Measurements from ENCODE around the gene PPP1R15A. TPM values are rescaled to one million over a fixed set of nuclear protein-coding genes. Genes with fewer than 3 reads are reported as not detected.
"Not testable (repeated sequence)": the region's sequence is repeated elsewhere in the genome, so short reads cannot be mapped to it uniquely, and the experiment has no call there.

Gene PPP1R15A
- total RNA-seq, 2 donors from 2014 or later = 35.1 to 49.0 TPM

DNA sequence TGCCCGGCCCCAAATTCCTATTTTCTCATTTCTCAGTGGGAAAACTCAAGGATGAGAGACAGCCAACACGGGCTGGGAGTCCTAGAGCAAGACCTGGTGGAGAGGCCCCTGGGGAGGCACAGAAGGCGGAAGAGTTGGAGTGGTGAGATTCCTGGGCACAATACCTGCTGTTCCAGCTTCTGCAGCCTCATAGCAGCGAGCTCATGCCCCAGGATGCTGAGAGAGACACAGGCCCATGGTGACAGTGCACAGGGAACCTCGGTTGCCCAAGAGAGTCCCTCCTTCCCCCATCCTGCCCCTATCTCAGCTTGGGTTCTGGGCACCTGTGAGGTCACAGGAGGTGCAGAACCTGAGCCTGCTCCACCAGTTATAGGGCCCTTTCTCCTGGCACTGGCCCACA is 25.0 kb downstream of the PPP1R15A start:
- H3K9me3 ChIP-seq = no peaks in the 10 kb centered on the region
- WGBS = 91% methylated on average over 5 of the region's 5 CpGs

DNA sequence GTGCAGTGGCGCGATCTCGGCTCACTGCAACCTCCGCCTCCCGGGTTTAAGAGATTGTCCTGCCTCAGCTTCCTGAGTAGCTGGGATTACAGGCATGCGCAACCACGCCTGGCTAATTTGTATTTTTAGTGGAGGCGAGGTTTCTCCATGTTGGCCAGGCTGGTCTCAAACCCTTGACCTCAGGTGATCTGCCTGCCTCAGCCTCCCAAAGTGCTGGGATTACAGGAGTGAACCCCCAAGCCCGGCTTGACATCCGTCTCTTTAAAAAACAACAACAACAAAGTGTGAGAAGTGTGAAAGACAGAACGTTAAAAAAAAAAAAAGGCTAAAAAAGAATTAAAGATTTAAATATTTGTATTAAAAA is 27.1 kb downstream of the PPP1R15A start:
- Histone ChIP-seq H3K27ac (peak overlapping the region; percentile 93 to 95), H3K4me3 (peak overlapping the region in 1 of 2 donors; percentile 85)
- DNase-seq (ENCODE audit: low spot score); H3K9me3 ChIP-seq; H3K4me1 ChIP-seq (replicated peaks); H3K27me3 ChIP-seq (replicated peaks; ENCODE audit: insufficient read depth); H3K36me3 ChIP-seq; intact Hi-C loops (cut with DNase I): not testable (repeated sequence)
- 80% methylated on average over 11 of the region's 11 CpGs for WGBS

More for the DNA sequence above, 25.0 kb downstream of the PPP1R15A start:
- DNase-seq (ENCODE audit: low spot score) = no peak
- TF ChIP-seq POLR2A (IDR thresholded peaks at IDR 0.05) (no peak), POLR2AphosphoS5 (IDR thresholded peaks at IDR 0.05) (no peak), CTCF (IDR thresholded peaks at IDR 0.05) (no peak)
- Histone ChIP-seq H3K27me3 (replicated peaks; ENCODE audit: insufficient read depth) (no peaks in the 10 kb centered on the region), H3K4me3 (no peak overlapping the region), H3K27ac (no peak overlapping the region), H3K36me3 (no peaks in the 10 kb centered on the region), H3K4me1 (replicated peaks) (no peaks in the 10 kb centered on the region)
- intact Hi-C loops (cut with DNase I) = no loop called here

DNA sequence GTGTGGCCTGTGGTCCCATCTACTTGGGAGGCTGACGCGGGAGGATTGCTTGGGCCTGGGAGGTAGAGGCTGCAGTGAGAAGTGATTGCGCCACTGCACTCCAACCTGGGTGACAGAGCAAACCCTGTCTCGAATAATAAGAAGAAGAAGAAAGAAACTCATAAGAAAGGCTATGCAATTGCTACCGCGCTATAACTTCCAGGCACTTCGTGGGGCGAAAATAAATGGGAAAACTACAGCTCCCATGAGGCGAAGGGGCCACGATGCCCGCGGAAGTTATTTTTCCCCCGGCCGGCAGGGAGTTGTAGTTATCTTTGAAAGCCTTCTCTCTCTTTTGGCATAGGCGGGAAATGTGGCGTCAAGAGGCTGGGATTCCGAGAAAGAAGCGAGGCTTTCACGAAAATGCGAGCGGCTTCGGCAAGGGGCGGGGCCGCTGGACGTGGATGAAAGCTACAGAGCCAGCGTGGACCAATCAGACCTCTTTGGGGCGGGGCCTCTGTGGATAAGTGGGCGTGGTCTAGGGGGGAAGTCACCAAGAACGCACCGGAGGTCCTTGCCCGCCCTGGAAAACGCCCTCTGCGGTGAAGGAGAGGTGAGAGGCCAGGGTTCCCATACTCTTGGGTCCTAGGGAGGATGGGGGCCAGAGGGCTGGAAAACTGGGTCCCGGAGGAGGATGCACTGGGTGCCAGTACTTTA is 27.7 kb downstream of the PPP1R15A start, which contains the start of gene NUCB1:
TSS of gene NUCB1 (plus strand) at position 532 of the 696 bp plus-strand sequence. CDS start 485 bp downstream, outside the sequence.
- Histone ChIP-seq H3K4me1 (replicated peaks) (no peaks in the 10 kb centered on the region), H3K36me3 (no peaks in the 10 kb centered on the region), H3K27ac (peak within 1 kb of the TSS; percentile 93 to 95), H3K4me3 (peak within 1 kb of the TSS; percentile 85 to 87), H3K9me3 (no peaks in the 10 kb centered on the region), H3K27me3 (replicated peaks; ENCODE audit: insufficient read depth) (no peaks in the 10 kb centered on the region)
- TF ChIP-seq POLR2A (IDR thresholded peaks at IDR 0.05) = peak; percentile 88
- peak in 2 of 4 experiments; percentile 53 to 58 for TF ChIP-seq CTCF (IDR thresholded peaks at IDR 0.05)
- peak; percentile 99 for TF ChIP-seq POLR2AphosphoS5 (IDR thresholded peaks at IDR 0.05)
- peak; percentile 99 for DNase-seq (ENCODE audit: low spot score)
- 8% methylated on average over 34 of the region's 34 CpGs for WGBS
- intact Hi-C loops (cut with DNase I) = no loop called here

DNA sequence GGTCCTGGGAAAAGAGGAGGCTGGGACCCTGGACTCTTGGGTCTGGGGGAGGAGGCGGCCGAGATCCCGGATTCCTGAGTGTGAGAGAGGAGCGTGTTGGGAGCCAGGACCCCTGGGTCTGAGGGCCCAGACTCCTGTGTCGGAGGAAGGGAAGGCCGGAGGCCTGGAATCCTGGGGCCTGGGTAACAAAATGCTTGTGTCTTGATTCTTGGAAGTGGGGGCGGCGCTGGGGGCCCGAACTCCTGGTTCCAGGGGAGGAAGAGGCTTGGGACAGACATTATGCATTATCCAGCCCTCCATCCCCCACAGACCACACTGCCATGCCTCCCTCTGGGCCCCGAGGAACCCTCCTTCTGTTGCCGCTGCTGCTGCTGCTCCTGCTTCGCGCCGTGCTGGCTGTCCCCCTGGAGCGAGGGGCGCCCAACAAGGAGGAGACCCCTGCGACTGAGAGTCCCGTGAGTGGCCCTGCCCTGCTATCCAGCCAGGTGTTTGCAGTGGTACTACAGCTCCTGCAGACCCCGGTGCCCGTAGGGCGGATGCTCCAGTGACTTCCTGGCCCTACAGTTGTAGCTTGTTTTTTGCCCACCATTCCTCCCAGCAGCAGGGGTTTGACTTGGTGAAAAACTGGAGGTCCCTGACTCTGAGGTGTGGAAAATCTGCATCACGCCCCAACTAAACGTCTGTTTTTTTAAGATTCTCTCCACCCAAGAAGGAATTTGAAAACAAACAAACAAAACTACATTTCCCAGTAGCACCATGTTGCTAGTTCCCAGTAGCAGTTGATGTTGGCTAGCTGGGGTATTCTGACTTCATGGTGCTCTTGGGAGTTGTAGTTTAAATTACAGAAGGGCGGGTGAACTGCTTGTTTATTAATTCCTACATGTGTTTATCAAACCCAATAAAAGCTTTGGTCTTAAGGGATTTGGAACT is 28.5 kb downstream of the PPP1R15A start:
- no peaks in the 10 kb centered on the region for H3K27me3 ChIP-seq (replicated peaks; ENCODE audit: insufficient read depth)
- no peak for DNase-seq (ENCODE audit: low spot score)
- H3K4me3 ChIP-seq = peak overlapping the region; percentile 85 to 87
- intact Hi-C loops (cut with DNase I) = no loop called here
- TF ChIP-seq CTCF (IDR thresholded peaks at IDR 0.05) (no peak), POLR2A (IDR thresholded peaks at IDR 0.05) (no peak), POLR2AphosphoS5 (IDR thresholded peaks at IDR 0.05) (peak; percentile 51)
- 9% methylated on average over 24 of the region's 24 CpGs for WGBS
- peak overlapping the region; percentile 93 to 95 for H3K27ac ChIP-seq
- no peaks in the 10 kb centered on the region for H3K4me1 ChIP-seq (replicated peaks)
- no peaks in the 10 kb centered on the region for H3K36me3 ChIP-seq
- H3K9me3 ChIP-seq = no peaks in the 10 kb centered on the region

DNA sequence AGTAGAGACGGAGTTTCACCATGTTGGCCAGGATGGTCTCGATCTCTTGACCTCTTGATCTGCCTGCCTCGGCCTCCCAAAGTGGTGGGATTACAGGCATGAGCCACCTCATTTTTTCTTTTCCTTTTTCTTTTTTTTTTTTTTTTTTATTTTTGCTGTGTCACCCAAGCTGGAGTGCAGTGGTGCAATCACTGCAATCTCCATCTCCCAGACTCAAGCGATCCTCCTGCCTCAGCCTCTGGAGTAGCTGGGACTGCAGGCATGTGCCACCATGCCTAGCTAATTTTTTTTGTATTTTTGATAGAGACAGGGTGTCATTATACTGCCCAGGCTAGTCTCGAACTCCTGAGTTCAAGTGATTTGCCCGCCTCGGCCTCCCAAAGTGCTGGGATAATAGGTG is 30.1 kb downstream of the PPP1R15A start:
- H3K36me3 ChIP-seq; intact Hi-C loops (cut with DNase I); H3K27ac ChIP-seq; DNase-seq (ENCODE audit: low spot score); H3K4me1 ChIP-seq (replicated peaks); H3K4me3 ChIP-seq; H3K9me3 ChIP-seq; H3K27me3 ChIP-seq (replicated peaks; ENCODE audit: insufficient read depth): not testable (repeated sequence)
- 95% methylated on average over 7 of the region's 7 CpGs for WGBS

DNA sequence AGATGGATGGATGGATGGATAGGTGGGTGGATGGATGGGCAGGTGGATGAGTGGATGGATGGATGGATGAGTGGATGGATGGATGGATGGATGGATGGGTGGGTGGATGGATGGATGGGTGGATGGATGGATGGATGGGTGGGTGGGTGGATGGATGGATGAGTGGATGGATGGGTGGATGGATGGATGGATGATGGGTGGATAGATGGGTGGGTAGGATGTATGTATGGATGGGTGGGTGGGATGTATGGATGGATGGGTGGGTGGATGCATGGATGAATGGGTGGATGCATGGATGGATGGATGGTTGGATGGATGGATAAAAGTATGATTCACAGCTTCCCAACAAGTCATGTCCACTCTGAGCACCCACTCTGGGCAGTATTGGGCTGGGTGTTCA is 31.6 kb downstream of the PPP1R15A start:
- H3K4me3 ChIP-seq; H3K27me3 ChIP-seq (replicated peaks; ENCODE audit: insufficient read depth); DNase-seq (ENCODE audit: low spot score); H3K4me1 ChIP-seq (replicated peaks); H3K27ac ChIP-seq; H3K9me3 ChIP-seq; intact Hi-C loops (cut with DNase I); H3K36me3 ChIP-seq: not testable (repeated sequence)

All from prostate gland (tissue), 2 donors.